IMR-90 (cell line): ENCODE measurements around the gene OR8B4. TPM values are rescaled to one million over a fixed set of nuclear protein-coding genes. Genes with fewer than 3 reads are reported as not detected.
"Not testable (repeated sequence)": the region's sequence is repeated elsewhere in the genome, so short reads cannot be mapped to it uniquely, and the experiment has no call there.

Experiments
- ATAC-seq: fragments of 200-7000 bp; cut with Tn5 transposase; 2 replicates; pipeline ENCODE4 v1.9.1; 2020; ENCODE audit warnings: low read depth, mild to moderate bottlenecking, moderate library complexity
- BruUV-seq: library from RNA; stranded (reverse); fragments of 400-500 nt; replicated peaks from 2 replicates; lab custom pipeline; 2021; lab: Mats Ljungman, UMichigan
- CTCF ChIA-PET: fragments of 300-600 bp; formaldehyde crosslinking; extraction: SDS; loops from one replicate; lab custom pipeline; 2021; ENCODE audit warnings: antibody characterized with exemption; lab: Yijun Ruan, JAX
- POLR2A ChIA-PET: fragments of 300-600 bp; sonication (Branson Sonifier 250); formaldehyde crosslinking; loops from one replicate; lab custom pipeline; 2022; ENCODE audit warnings: antibody characterized with exemption; ENCODE audit not compliant: unreplicated experiment; lab: Charles Lee
- DNase-seq: peaks from one replicate; pipeline ENCODE4 v3.0.0; 2013
- H2AFZ ChIP-seq: replicated peaks from 2 replicates; pipeline ENCODE3; 2013; ENCODE audit warnings: low read length, mild to moderate bottlenecking; ENCODE audit not compliant: poor library complexity
- H2AK5ac ChIP-seq: 2 replicates; pipeline ENCODE4 v1.6.1; 2013; ENCODE audit warnings: low read depth, low read length, inconsistent platforms
- H2AK9ac ChIP-seq: replicated peaks from 2 replicates; pipeline ENCODE3; 2013; ENCODE audit warnings: mild to moderate bottlenecking, low read depth, low read length, moderate library complexity; ENCODE audit not compliant: poor library complexity
- H2BK120ac ChIP-seq: 2 replicates; pipeline ENCODE4 v1.6.1; 2013; ENCODE audit warnings: low read depth, low read length, inconsistent platforms
- H2BK15ac ChIP-seq: 3 replicates; pipeline ENCODE4 v1.6.1; 2013; ENCODE audit warnings: low read depth, low read length, inconsistent platforms
- H2BK20ac ChIP-seq: 2 replicates; pipeline ENCODE4 v1.6.1; 2013; ENCODE audit warnings: low read depth, mild to moderate bottlenecking, inconsistent platforms, low read length, moderate library complexity
- H2BK5ac ChIP-seq: 2 replicates; pipeline ENCODE4 v1.6.1; 2013; ENCODE audit warnings: mild to moderate bottlenecking, low read depth, low read length, inconsistent platforms; ENCODE audit not compliant: poor library complexity, severe bottlenecking
- H3K14ac ChIP-seq: replicated peaks from 2 replicates; pipeline ENCODE4 v1.6.1; 2013; ENCODE audit warnings: low read depth, low read length, inconsistent platforms
- H3K18ac ChIP-seq: 2 replicates; pipeline ENCODE4 v1.6.1; 2013; ENCODE audit warnings: low read depth, low read length, control low read depth
- H3K23ac ChIP-seq: 2 replicates; pipeline ENCODE4 v1.6.1; 2013; ENCODE audit warnings: low read depth, low read length, inconsistent platforms
- H3K27ac ChIP-seq: 2 replicates; pipeline ENCODE4 v1.5.1; 2013; ENCODE audit warnings: mild to moderate bottlenecking, control low read depth, low read length; ENCODE audit not compliant: insufficient read depth
- H3K27me3 ChIP-seq: 2 replicates; pipeline ENCODE4 v1.6.1; 2013; ENCODE audit warnings: low read length; ENCODE audit not compliant: control insufficient read depth, insufficient read depth
- H3K36me3 ChIP-seq: 2 replicates; pipeline ENCODE4 v1.6.1; 2013; ENCODE audit warnings: low read length, mixed read lengths; ENCODE audit not compliant: control insufficient read depth, insufficient read depth
- H3K4ac ChIP-seq: 2 replicates; pipeline ENCODE4 v1.6.1; 2013; ENCODE audit warnings: low read depth, low read length, inconsistent platforms
- H3K4me1 ChIP-seq: 2 replicates; pipeline ENCODE4 v1.6.1; 2013; ENCODE audit warnings: low read length, mixed read lengths; ENCODE audit not compliant: control insufficient read depth, insufficient read depth
- H3K4me2 ChIP-seq: 2 replicates; pipeline ENCODE4 v1.6.1; 2013; ENCODE audit warnings: low read depth, mild to moderate bottlenecking, control low read depth, low read length, moderate library complexity
- H3K4me3 ChIP-seq: 2 replicates; pipeline ENCODE4 v1.5.1; 2013; ENCODE audit warnings: low read depth, mild to moderate bottlenecking, control low read depth, low read length, moderate library complexity; ENCODE audit not compliant: insufficient read depth
- H3K56ac ChIP-seq: 2 replicates; pipeline ENCODE4 v1.6.1; 2013; ENCODE audit warnings: low read length, inconsistent platforms; ENCODE audit not compliant: insufficient read depth; ENCODE audit errors: extremely low read depth
- H3K79me1 ChIP-seq, 2 experiments: 2 replicates each; pipeline ENCODE4 v1.6.1; 2013; ENCODE audit warnings: low read length in 2 of 2, inconsistent platforms in 1 of 2, low read depth in 1 of 2
- H3K9ac ChIP-seq: 2 replicates; pipeline ENCODE4 v1.6.1; 2013; ENCODE audit warnings: low read depth, low read length, control low read depth
- H3K9me1 ChIP-seq: 2 replicates; pipeline ENCODE4 v1.6.1; 2013; ENCODE audit warnings: low read length, inconsistent platforms; ENCODE audit not compliant: insufficient read depth
- H3K9me3 ChIP-seq: 2 replicates; pipeline ENCODE4 v1.6.1; 2013; ENCODE audit warnings: low read length; ENCODE audit not compliant: control insufficient read depth, insufficient read depth
- H4K20me1 ChIP-seq: 2 replicates; pipeline ENCODE4 v1.6.1; 2013; ENCODE audit warnings: low read length, inconsistent platforms; ENCODE audit not compliant: insufficient read depth
- H4K5ac ChIP-seq: 2 replicates; pipeline ENCODE4 v1.6.1; 2013; ENCODE audit warnings: mild to moderate bottlenecking, low read depth, low read length, control low read depth
- H4K8ac ChIP-seq, 2 experiments: 2 replicates each; pipeline ENCODE4 v1.6.1; 2013; ENCODE audit warnings: low read depth in 2 of 2, low read length in 2 of 2, control low read depth in 1 of 2, inconsistent platforms in 1 of 2
- H4K91ac ChIP-seq: 2 replicates; pipeline ENCODE4 v1.6.1; 2013; ENCODE audit warnings: low read depth, low read length, inconsistent platforms; ENCODE audit not compliant: insufficient read depth
- NFE2L2 ChIP-seq: fragments of 150-350 bp; IDR thresholded peaks from 2 replicates; pipeline ENCODE4 v1.6.1; 2016; ENCODE audit warnings: low read depth, mild to moderate bottlenecking, low read length
- WGBS, 2 experiments: methylation state at CpG; one replicate each; pipeline versions ENCODE4 v1.1.5 to v1.1.7; 2013; ENCODE audit warnings: missing lambda C conversion rate in 2 of 2; ENCODE audit not compliant: insufficient read length in 1 of 2; ENCODE audit errors: extremely low coverage in 2 of 2; 5-methylcytosine and 5-hydroxymethylcytosine counted together
- dilution Hi-C: fragments of 300-500 bp; cut with HindIII; formaldehyde crosslinking; loops from one replicate; pipeline ENCODE4 v1.14.3; 2018; ENCODE audit warnings: low sequenced_read_pairs; ENCODE audit not compliant: unreplicated experiment
- in situ Hi-C: fragments of 300-500 bp; cut with MboI; formaldehyde crosslinking; loops from 3 replicates; pipeline ENCODE4 v1.14.3; 2019; ENCODE audit warnings: low sequenced_read_pairs, inconsistent platforms, mixed read lengths
- intact Hi-C: fragments of 100-400 bp; cut with micrococcal nuclease; formaldehyde crosslinking; loops from 2 replicates; pipeline ENCODE4 v1.10.0; 2022
- polyA plus RNA-seq, 3 experiments: library from polyadenylated mRNA; depleted of rRNA; stranded (reverse); fragments of >200 nt; gene quantifications; 2 replicates each; pipeline ENCODE4 v1.2.3, GENCODE V29; 2012; ENCODE audit warnings: low replicate concordance in 1 of 3
- total RNA-seq: library from RNA; depleted of rRNA; stranded (reverse); fragments of >200 nt; gene quantifications from 2 replicates; pipeline ENCODE4 v1.2.3, GENCODE V29; 2012

Gene OR8B4
- total and polyA plus RNA-seq, 2 of the 4 experiments (the other 2 are of a cell fraction), result not detected

DNA sequence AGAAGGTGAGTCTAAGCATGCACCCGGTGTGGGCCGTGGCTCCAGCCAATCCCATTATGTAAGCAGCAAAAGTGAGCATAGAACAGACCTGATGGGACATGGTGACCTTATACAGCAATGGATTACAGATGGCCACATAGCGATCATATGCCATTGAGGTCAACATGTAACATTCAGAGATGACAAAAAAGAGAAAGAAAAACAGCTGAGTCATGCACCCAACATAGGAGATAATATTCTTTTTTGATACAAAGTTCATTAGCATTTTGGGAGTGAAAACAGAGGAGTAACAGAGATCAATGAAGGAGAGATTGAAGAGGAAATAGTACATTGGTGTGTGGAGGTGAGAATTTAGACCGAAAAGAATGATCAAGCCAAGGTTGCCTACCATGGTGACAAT, 27.8 kb downstream of the OR8B4 start:
- H3K18ac ChIP-seq, H3K4me1 ChIP-seq, DNase-seq, H2BK5ac ChIP-seq, H2AK9ac ChIP-seq, H3K9me1 ChIP-seq, H2BK15ac ChIP-seq, H4K91ac ChIP-seq, H3K36me3 ChIP-seq, H3K79me1 ChIP-seq, H4K20me1 ChIP-seq, dilution Hi-C loops, H3K4me3 ChIP-seq, H3K14ac ChIP-seq, H3K4ac ChIP-seq, POLR2A ChIA-PET, H3K4me2 ChIP-seq, H3K27me3 ChIP-seq, H2AFZ ChIP-seq, H4K8ac ChIP-seq, H3K23ac ChIP-seq, H3K27ac ChIP-seq, H3K56ac ChIP-seq, H3K9me3 ChIP-seq, intact Hi-C loops, H2BK120ac ChIP-seq, H2BK20ac ChIP-seq, H3K9ac ChIP-seq, BruUV-seq, H4K5ac ChIP-seq, H2AK5ac ChIP-seq, ATAC-seq, in situ Hi-C loops: not testable (repeated sequence)
- no CpG with 5 or more reads among the region's 4 CpGs for WGBS, 2 experiments
- CTCF ChIA-PET, result interaction anchor here (0.6 kb wide), 1 partner anchor 26 kb away, joined by 3 read pairs; no protein-coding TSS in a partner anchor
- TF ChIP-seq NFE2L2, result peak; percentile 81
